K562 (cell line): Measurements from ENCODE around the gene THSD8. TPM values are rescaled to one million over a fixed set of nuclear protein-coding genes. Genes with fewer than 3 reads are reported as not detected.
A peak's percentile ranks its signal among the peaks of the same experiment; 100 is the strongest.

Experiments
- C11orf30 ChIP-seq: fragments of 450-650 bp; IDR thresholded peaks from 2 replicates; pipeline ENCODE4 v1.6.1; 2016; ENCODE audit warnings: low read depth, mild to moderate bottlenecking
- NEUROD1 ChIP-seq: fragments of 150-350 bp; IDR thresholded peaks from 2 replicates; pipeline ENCODE4 v1.6.1; 2014; ENCODE audit warnings: borderline replicate concordance, low read length, low read depth; ENCODE audit not compliant: partially characterized antibody
- NR4A1 ChIP-seq, 2 experiments: fragments of 250-450 bp in 1 of 2; fragments of 450-650 bp in 1 of 2; sonication (Bioruptor Pico) in 1 of 2; IDR thresholded peaks; 2 replicates each; pipeline versions ENCODE4 v1.4.0 to v1.6.1; 2016 to 2020; ENCODE audit warnings: mild to moderate bottlenecking in 2 of 2, missing compliant biosample characterization in 1 of 2, missing genetic modification characterization in 1 of 2, moderate library complexity in 1 of 2
- PHF20 ChIP-seq: fragments of 450-650 bp; IDR thresholded peaks from 2 replicates; pipeline ENCODE4 v1.6.1; 2018; ENCODE audit not compliant: partially characterized antibody
- POLR2G ChIP-seq: fragments of 200-400 bp; formaldehyde crosslinking; IDR thresholded peaks from 2 replicates; pipeline ENCODE4 v1.6.1; 2017; ENCODE audit warnings: low read depth, mild to moderate bottlenecking, antibody characterized with exemption, low read length, moderate library complexity
- RFX1 ChIP-seq: fragments of 450-650 bp; IDR thresholded peaks from 2 replicates; pipeline ENCODE4 v1.6.1; 2016; ENCODE audit warnings: mild to moderate bottlenecking, moderate library complexity
- polyA plus RNA-seq, 8 experiments: library from polyadenylated mRNA; depleted of rRNA in 4 of 8; stranded (reverse) in 5 of 8; unstranded in 3 of 8; fragments of >200 nt; fragmentation: Nextera tagmentation in 2 of 8; fragmentation: Illumina TruSeq in 1 of 8; extraction: Ambion mirVana in 2 of 8; extraction: Trizol in 1 of 8; gene quantifications; 2 replicates each; pipeline versions ENCODE4 v1.2.1 to v1.2.3, GENCODE V29; 2011 to 2014; ENCODE audit warnings: inconsistent platforms in 1 of 8, missing spikeins in 1 of 8
- total RNA-seq, 7 experiments: library from RNA; depleted of rRNA in 6 of 7; stranded (reverse); fragments of >200 nt in 6 of 7; fragmentation: Illumina TruSeq in 2 of 7; extraction: Trizol in 2 of 7; gene quantifications; 2 replicates each; pipeline versions ENCODE4 v1.2.1 to v1.2.3, GENCODE V29; 2011 to 2021; ENCODE audit warnings: low replicate concordance in 1 of 7
- TF ChIP-seq, protein P1 (sequence below), 3 experiments: fragments of 200-800 bp in 1 of 3; sonication (Bioruptor generic) in 1 of 3; sonication (generic) in 1 of 3; formaldehyde crosslinking in 1 of 3; IDR thresholded peaks; 2 replicates each; pipeline versions ENCODE4 v1.6.1 to v1.8.0; 2016 to 2022; ENCODE audit warnings: mild to moderate bottlenecking in 2 of 3, missing compliant biosample characterization in 2 of 3, missing genetic modification characterization in 2 of 3, missing genetic modification reagents in 1 of 3

THSD8 gene
- total and polyA plus RNA-seq, 9 of the 15 experiments (the other 6 are each of a cell fraction or from before 2014, with no cell fraction given), result 8.4 to 42.4 (median 19.9) TPM; not detected in 2

DNA sequence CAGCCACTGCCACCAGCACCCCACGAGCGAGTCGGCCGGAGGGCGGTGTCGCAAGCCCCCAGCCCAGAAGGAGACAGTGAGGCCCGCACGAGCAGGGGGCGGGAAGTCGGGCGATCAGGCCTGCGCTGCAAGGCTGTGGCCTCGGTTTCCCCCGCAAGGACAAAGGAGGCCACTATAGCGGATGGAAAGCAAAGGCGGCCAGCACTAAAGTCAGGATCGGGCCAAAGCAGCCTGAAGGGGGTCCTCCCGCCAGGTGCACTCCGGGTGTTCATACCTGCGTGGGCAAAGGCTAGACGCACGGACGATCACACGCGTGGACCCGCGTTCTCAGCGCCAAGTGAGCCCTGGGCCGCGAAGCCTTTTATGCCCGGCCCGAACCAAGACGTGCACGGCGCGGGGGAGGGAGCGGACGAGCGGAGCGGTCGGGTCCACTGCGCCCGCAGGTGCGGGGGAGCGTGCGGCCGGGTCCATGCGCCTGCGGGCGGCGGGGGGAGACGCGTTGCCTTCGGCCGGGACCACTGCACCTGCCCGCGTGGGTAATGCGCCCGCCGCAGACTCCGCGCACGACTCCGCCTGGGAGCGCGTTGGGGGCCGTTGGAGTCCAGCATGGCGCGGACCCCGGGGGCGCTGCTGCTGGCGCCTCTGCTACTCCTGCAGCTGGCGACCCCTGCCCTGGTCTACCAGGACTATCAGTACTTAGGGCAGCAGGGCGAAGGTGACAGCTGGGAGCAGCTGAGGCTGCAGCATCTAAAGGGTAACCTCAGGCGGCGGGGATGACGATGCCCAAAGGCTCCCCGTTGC lies at the start of gene THSD8, which contains the start of gene PRDX2 (continued):
- TF ChIP-seq NR4A1 (CRISPR knock-in tag; IDR thresholded peaks at IDR 0.05) (no peak; the same call in 1 of the 2 replicates), NR4A1 (tag; IDR thresholded peaks at IDR 0.05) (no peak), C11orf30 (no peak; the same call in 1 of the 2 replicates), NEUROD1 (peak; percentile 69), RFX1 (no peak), POLR2G (peak; percentile 100), PHF20 (peak; percentile 29)
- TF ChIP-seq, protein P1, sequence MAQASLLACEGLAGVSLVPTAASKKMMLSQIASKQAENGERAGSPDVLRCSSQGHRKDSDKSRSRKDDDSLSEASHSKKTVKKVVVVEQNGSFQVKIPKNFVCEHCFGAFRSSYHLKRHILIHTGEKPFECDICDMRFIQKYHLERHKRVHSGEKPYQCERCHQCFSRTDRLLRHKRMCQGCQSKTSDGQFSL (CRISPR knock-in tag; IDR thresholded peaks at IDR 0.05), result peak; percentile 34; the same call in 1 of the 2 replicates
- TF ChIP-seq, protein P1 (tag; IDR thresholded peaks at IDR 0.05), result no peak
